Measurements from ENCODE around the gene SNX20. TPM values are rescaled to one million over a fixed set of nuclear protein-coding genes. Genes with fewer than 3 reads are reported as not detected.

The SNX20 gene
- total and polyA plus RNA-seq, 7 experiments from 2014 or later = 32.4 to 96.1 (median 70.8) TPM

GRCh38 chr16:50674831-50675230 is 6.3 kb downstream of the SNX20 start:
- ChIA-PET CTCF (interaction anchor here (0.5 to 15.0 kb wide), 6 partner anchors 9 to 132 kb away, joined by 3 to 225 read pairs (median 4); partner anchors contain the start of gene CYLD), POLR2A (interaction anchor here (1.0 to 1.5 kb wide), 2 partner anchors 59 to 72 kb away, joined by 3 read pairs; no protein-coding TSS in a partner anchor)
- peaks cover 28 to 30% of the 10 kb centered on the region in 2 donors for H3K4me1 ChIP-seq (ENCODE audit: control insufficient read depth in 2 of 2, insufficient read depth in 2 of 2, low read length in 2 of 2)
- no peak overlapping the region for H3K4me3 Mint-ChIP-seq
- peaks cover 38 to 92% (median 67%) of the 10 kb centered on the region in 5 donors for H3K36me3 Mint-ChIP-seq
- no peak overlapping the region for H3K27ac ChIP-seq (ENCODE audit: low read depth, low read length)
- H3K9me3 Mint-ChIP-seq = peaks cover 0 to 25% (median 16%) of the 10 kb centered on the region in 11 donors
- H3K27me3 ChIP-seq (ENCODE audit: control insufficient read depth in 2 of 2, insufficient read depth in 2 of 2, low read length in 2 of 2) = no peaks in the 10 kb centered on the region
- H3K4me1 Mint-ChIP-seq = peaks cover 35 to 51% (median 44%) of the 10 kb centered on the region in 7 donors
- intact Hi-C loops (cut with micrococcal nuclease) = no loop called here
- H3K27ac Mint-ChIP-seq = peak overlapping the region in 4 of 9 donors; percentile 6 to 79 (median 31)
- no peak overlapping the region for H3K4me3 ChIP-seq (ENCODE audit: low read length)
- peaks cover 24 to 84% (median 50%) of the 10 kb centered on the region in 3 experiments for H3K36me3 ChIP-seq (ENCODE audit: control insufficient read depth in 2 of 3, insufficient read depth in 3 of 3, low read length in 3 of 3)
- DNase-seq (no peak), ATAC-seq (no peak)
- H3K27me3 Mint-ChIP-seq = no peaks in the 10 kb centered on the region
- H3K9me3 ChIP-seq (ENCODE audit: control insufficient read depth in 2 of 3, low read length in 3 of 3) = peaks cover 5 to 24% (median 9%) of the 10 kb centered on the region in 3 experiments

GRCh38 chr16:50673496-50674275 is 7.4 kb downstream of the SNX20 start:
- peaks cover 0 to 25% (median 16%) of the 10 kb centered on the region in 11 donors for H3K9me3 Mint-ChIP-seq
- CTCF ChIA-PET = interaction anchor here (1.0 to 15.0 kb wide), 2 partner anchors 73 to 105 kb away, joined by 3 to 225 read pairs; partner anchors contain the start of gene CYLD
- H3K27me3 Mint-ChIP-seq = no peaks in the 10 kb centered on the region
- intact Hi-C loops (cut with micrococcal nuclease) = no loop called here
- H3K4me1 ChIP-seq (ENCODE audit: control insufficient read depth in 2 of 2, insufficient read depth in 2 of 2, low read length in 2 of 2) = peaks cover 17 to 19% of the 10 kb centered on the region in 2 donors
- peaks cover 36 to 89% (median 67%) of the 10 kb centered on the region in 5 donors for H3K36me3 Mint-ChIP-seq
- H3K27ac ChIP-seq (ENCODE audit: low read depth, low read length) = no peak overlapping the region
- H3K36me3 ChIP-seq (ENCODE audit: control insufficient read depth in 2 of 3, insufficient read depth in 3 of 3, low read length in 3 of 3) = peaks cover 24 to 88% (median 50%) of the 10 kb centered on the region in 3 experiments
- H3K27ac Mint-ChIP-seq = peak overlapping the region in 1 of 9 donors; percentile 9
- POLR2A ChIA-PET = interaction anchor here (1.0 to 1.6 kb wide), 4 partner anchors 68 to 77 kb away, joined by 3 to 5 read pairs (median 3); partner anchors contain the start of gene CYLD
- H3K4me1 Mint-ChIP-seq = peaks cover 30 to 45% (median 38%) of the 10 kb centered on the region in 7 donors
- peaks cover 5 to 24% (median 9%) of the 10 kb centered on the region in 3 experiments for H3K9me3 ChIP-seq (ENCODE audit: control insufficient read depth in 2 of 3, low read length in 3 of 3)
- no peak for ATAC-seq
- no peak overlapping the region for H3K4me3 ChIP-seq (ENCODE audit: low read length)
- H3K4me3 Mint-ChIP-seq = no peak overlapping the region
- no peak for DNase-seq
- H3K27me3 ChIP-seq (ENCODE audit: control insufficient read depth in 2 of 2, insufficient read depth in 2 of 2, low read length in 2 of 2) = no peaks in the 10 kb centered on the region

GRCh38 chr16:50671644-50672260 is 9.4 kb downstream of the SNX20 start:
- ChIA-PET CTCF (interaction anchor here (0.6 to 15.0 kb wide), 11 partner anchors 8 to 392 kb away, joined by 3 to 225 read pairs (median 4); partner anchors contain the start of genes CYLD and SNX20), POLR2A (interaction anchor here (0.6 to 2.5 kb wide), 11 partner anchors 9 to 80 kb away, joined by 3 to 14 read pairs (median 3); partner anchors contain the start of genes CYLD and SNX20)
- intact Hi-C loops (cut with micrococcal nuclease) = loop anchor here (1.0 kb wide), 3 partner anchors 10 to 135 kb away; partner anchors contain the start of gene SNX20 (in 1 of the 2)
- no peak overlapping the region for H3K27ac ChIP-seq (ENCODE audit: low read depth, low read length)
- peaks cover 4 to 10% of the 10 kb centered on the region in 2 donors for H3K4me1 ChIP-seq (ENCODE audit: control insufficient read depth in 2 of 2, insufficient read depth in 2 of 2, low read length in 2 of 2)
- peak overlapping the region in 8 of 9 donors; percentile 34 to 87 (median 84) for H3K27ac Mint-ChIP-seq
- ATAC-seq = peak; percentile 52
- H3K36me3 ChIP-seq (ENCODE audit: control insufficient read depth in 2 of 3, insufficient read depth in 3 of 3, low read length in 3 of 3) = peaks cover 19 to 69% (median 32%) of the 10 kb centered on the region in 3 experiments
- no peaks in the 10 kb centered on the region for H3K27me3 Mint-ChIP-seq
- peaks cover 23 to 82% (median 64%) of the 10 kb centered on the region in 5 donors for H3K36me3 Mint-ChIP-seq
- peak overlapping the region in 2 of 10 donors; percentile 3 to 19 for H3K4me3 Mint-ChIP-seq
- H3K9me3 ChIP-seq (ENCODE audit: control insufficient read depth in 2 of 3, low read length in 3 of 3) = peaks cover 5 to 24% (median 9%) of the 10 kb centered on the region in 3 experiments
- H3K4me3 ChIP-seq (ENCODE audit: low read length) = no peak overlapping the region
- no peaks in the 10 kb centered on the region for H3K27me3 ChIP-seq (ENCODE audit: control insufficient read depth in 2 of 2, insufficient read depth in 2 of 2, low read length in 2 of 2)
- DNase-seq = peak in 7 of 9 donors; percentile 31 to 60 (median 48)
- peaks cover 24 to 44% (median 37%) of the 10 kb centered on the region in 7 donors for H3K4me1 Mint-ChIP-seq
- peaks cover 0 to 25% (median 16%) of the 10 kb centered on the region in 11 donors for H3K9me3 Mint-ChIP-seq

- Mint-ChIP-seq H3K4me1 (peaks cover 24 to 44% (median 40%) of the 10 kb centered on the region in 7 donors), H3K9me3 (peaks cover 0 to 25% (median 16%) of the 10 kb centered on the region in 11 donors), H3K4me3 (no peak overlapping the region), H3K27ac (peak overlapping the region in 6 of 9 donors; percentile 36 to 87 (median 85)), H3K27me3 (no peaks in the 10 kb centered on the region), H3K36me3 (peaks cover 17 to 71% (median 52%) of the 10 kb centered on the region in 5 donors)
- peaks cover 5 to 24% (median 9%) of the 10 kb centered on the region in 3 experiments for H3K9me3 ChIP-seq (ENCODE audit: control insufficient read depth in 2 of 3, low read length in 3 of 3)
- intact Hi-C loops (cut with micrococcal nuclease) = no loop called here
- ChIA-PET POLR2A (interaction anchor here (0.6 to 2.5 kb wide), 4 partner anchors 10 to 121 kb away, joined by 4 to 14 read pairs (median 6); partner anchors contain the start of gene SNX20), CTCF (interaction anchor here (2.6 to 15.0 kb wide), 3 partner anchors 9 to 135 kb away, joined by 13 to 225 read pairs (median 101); partner anchors contain the start of genes CYLD and SNX20)
- DNase-seq (no peak), ATAC-seq (no peak)
- peaks cover 11 to 17% of the 10 kb centered on the region in 2 donors for H3K4me1 ChIP-seq (ENCODE audit: control insufficient read depth in 2 of 2, insufficient read depth in 2 of 2, low read length in 2 of 2)
- no peaks in the 10 kb centered on the region for H3K27me3 ChIP-seq (ENCODE audit: control insufficient read depth in 2 of 2, insufficient read depth in 2 of 2, low read length in 2 of 2)
- no peak overlapping the region for H3K4me3 ChIP-seq (ENCODE audit: low read length)
- H3K27ac ChIP-seq (ENCODE audit: low read depth, low read length) = no peak overlapping the region
- H3K36me3 ChIP-seq (ENCODE audit: control insufficient read depth in 2 of 3, insufficient read depth in 3 of 3, low read length in 3 of 3) = peaks cover 13 to 56% (median 23%) of the 10 kb centered on the region in 3 experiments
Measured at GRCh38 chr16:50670476-50670875, 10.6 kb downstream of the SNX20 start.

- ATAC-seq (no peak), DNase-seq (no peak)
- Histone ChIP-seq H3K4me1 (ENCODE audit: control insufficient read depth in 2 of 2, insufficient read depth in 2 of 2, low read length in 2 of 2) (peaks cover 15 to 17% of the 10 kb centered on the region in 2 donors), H3K36me3 (ENCODE audit: control insufficient read depth in 2 of 3, insufficient read depth in 3 of 3, low read length in 3 of 3) (peaks cover 12 to 49% (median 21%) of the 10 kb centered on the region in 3 experiments), H3K27ac (ENCODE audit: low read depth, low read length) (no peak overlapping the region), H3K27me3 (ENCODE audit: control insufficient read depth in 2 of 2, insufficient read depth in 2 of 2, low read length in 2 of 2) (no peaks in the 10 kb centered on the region), H3K4me3 (ENCODE audit: low read length) (no peak overlapping the region), H3K9me3 (ENCODE audit: control insufficient read depth in 2 of 3, low read length in 3 of 3) (peaks cover 5 to 24% (median 9%) of the 10 kb centered on the region in 3 experiments)
- Mint-ChIP-seq H3K4me1 (peaks cover 31 to 51% (median 47%) of the 10 kb centered on the region in 7 donors), H3K36me3 (peaks cover 17 to 68% (median 45%) of the 10 kb centered on the region in 5 donors), H3K4me3 (no peak overlapping the region), H3K9me3 (peaks cover 0 to 25% (median 16%) of the 10 kb centered on the region in 11 donors), H3K27ac (peak overlapping the region in 6 of 9 donors; percentile 48 to 93 (median 85)), H3K27me3 (no peaks in the 10 kb centered on the region)
- ChIA-PET CTCF (interaction anchor here (0.6 to 15.0 kb wide), 6 partner anchors 9 to 602 kb away, joined by 3 to 225 read pairs (median 8); partner anchors contain the start of genes CYLD and SNX20), POLR2A (interaction anchor here (0.6 to 5.1 kb wide), 4 partner anchors 7 to 120 kb away, joined by 4 to 42 read pairs (median 14); partner anchors contain the start of gene SNX20)
- intact Hi-C loops (cut with micrococcal nuclease) = no loop called here
Measured at GRCh38 chr16:50669741-50670140, 11.4 kb downstream of the SNX20 start.
